Measurements from ENCODE around the gene GPR108. TPM values are rescaled to one million over a fixed set of nuclear protein-coding genes. Genes with fewer than 3 reads are reported as not detected.

GPR108 gene
- total RNA-seq, 1 donor from 2014 or later = 41.6 TPM

DNA sequence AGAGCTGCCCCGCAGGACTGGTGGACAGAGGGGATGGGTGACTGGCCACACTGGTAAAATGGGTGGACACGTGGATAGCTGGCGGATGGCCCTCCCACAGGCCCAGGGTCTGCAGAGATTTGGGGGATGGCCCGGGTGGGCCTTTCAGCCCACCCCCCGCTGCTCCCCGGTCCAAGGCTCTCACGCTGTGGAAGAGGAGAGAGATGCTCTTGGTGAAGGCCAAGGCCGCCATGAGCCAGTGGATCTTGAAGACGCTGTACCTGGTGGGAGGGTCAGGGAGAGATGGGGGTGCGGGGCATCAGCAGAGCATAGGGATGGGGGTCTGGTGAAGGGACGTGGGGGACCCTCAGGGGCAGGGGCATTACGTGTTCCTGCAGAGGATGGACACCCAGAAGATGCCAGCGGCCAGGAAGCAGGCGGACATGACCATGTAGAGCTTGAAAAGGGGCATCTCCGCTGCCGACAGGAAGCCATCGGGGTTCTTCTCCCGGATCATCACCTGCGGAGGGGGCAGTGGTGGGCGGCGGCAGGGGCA is 4.5 kb downstream of the GPR108 start:
- no peak overlapping the region for H2AFZ ChIP-seq (ENCODE audit: low read depth, low read length)
- Mint-ChIP-seq H3K4me1 (ENCODE audit: low read depth, unreplicated experiment) (peaks cover 5% of the 10 kb centered on the region), H3K9me3 (ENCODE audit: unreplicated experiment) (peaks cover 3% of the 10 kb centered on the region), H3K27me3 (ENCODE audit: low read depth, unreplicated experiment) (no peaks in the 10 kb centered on the region), H3K4me3 (ENCODE audit: unreplicated experiment) (no peak overlapping the region), H3K27ac (ENCODE audit: unreplicated experiment) (no peak overlapping the region), H3K36me3 (ENCODE audit: low read depth, unreplicated experiment) (peaks cover 9% of the 10 kb centered on the region)
- H3K4me2 ChIP-seq (ENCODE audit: low read length) = no peak overlapping the region
- no peak overlapping the region for H3K9ac ChIP-seq (ENCODE audit: low read length)
- no peaks in the 10 kb centered on the region for H3K9me3 ChIP-seq (ENCODE audit: insufficient read depth, low read depth, low read length)
- H3K27me3 ChIP-seq (ENCODE audit: insufficient read depth, low read length) = no peaks in the 10 kb centered on the region
- TF ChIP-seq EZH2 (IDR thresholded peaks at IDR 0.05; ENCODE audit: insufficient read depth, low read length) = no peak
- TF ChIP-seq, protein P1, sequence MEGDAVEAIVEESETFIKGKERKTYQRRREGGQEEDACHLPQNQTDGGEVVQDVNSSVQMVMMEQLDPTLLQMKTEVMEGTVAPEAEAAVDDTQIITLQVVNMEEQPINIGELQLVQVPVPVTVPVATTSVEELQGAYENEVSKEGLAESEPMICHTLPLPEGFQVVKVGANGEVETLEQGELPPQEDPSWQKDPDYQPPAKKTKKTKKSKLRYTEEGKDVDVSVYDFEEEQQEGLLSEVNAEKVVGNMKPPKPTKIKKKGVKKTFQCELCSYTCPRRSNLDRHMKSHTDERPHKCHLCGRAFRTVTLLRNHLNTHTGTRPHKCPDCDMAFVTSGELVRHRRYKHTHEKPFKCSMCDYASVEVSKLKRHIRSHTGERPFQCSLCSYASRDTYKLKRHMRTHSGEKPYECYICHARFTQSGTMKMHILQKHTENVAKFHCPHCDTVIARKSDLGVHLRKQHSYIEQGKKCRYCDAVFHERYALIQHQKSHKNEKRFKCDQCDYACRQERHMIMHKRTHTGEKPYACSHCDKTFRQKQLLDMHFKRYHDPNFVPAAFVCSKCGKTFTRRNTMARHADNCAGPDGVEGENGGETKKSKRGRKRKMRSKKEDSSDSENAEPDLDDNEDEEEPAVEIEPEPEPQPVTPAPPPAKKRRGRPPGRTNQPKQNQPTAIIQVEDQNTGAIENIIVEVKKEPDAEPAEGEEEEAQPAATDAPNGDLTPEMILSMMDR (IDR thresholded peaks at IDR 0.05; ENCODE audit: insufficient read depth, low read depth, low read length) = no peak
- no peak overlapping the region for H3K4me3 ChIP-seq (ENCODE audit: insufficient read depth, low read depth, low read length)
- FAIRE-seq (no peak), DNase-seq (ENCODE audit: low read depth) (no peak)
- H3K36me3 ChIP-seq (ENCODE audit: insufficient read depth, low read length) = no peaks in the 10 kb centered on the region
- peaks cover 10% of the 10 kb centered on the region for H3K79me2 ChIP-seq (ENCODE audit: insufficient read depth, low read length)
- H3K27ac ChIP-seq (ENCODE audit: low read depth, low read length) = no peak overlapping the region
- H4K20me1 ChIP-seq (ENCODE audit: insufficient read depth, low read length) = no peaks in the 10 kb centered on the region
- H3K4me1 ChIP-seq (ENCODE audit: insufficient read depth, low read length) = peaks cover 11% of the 10 kb centered on the region

DNA sequence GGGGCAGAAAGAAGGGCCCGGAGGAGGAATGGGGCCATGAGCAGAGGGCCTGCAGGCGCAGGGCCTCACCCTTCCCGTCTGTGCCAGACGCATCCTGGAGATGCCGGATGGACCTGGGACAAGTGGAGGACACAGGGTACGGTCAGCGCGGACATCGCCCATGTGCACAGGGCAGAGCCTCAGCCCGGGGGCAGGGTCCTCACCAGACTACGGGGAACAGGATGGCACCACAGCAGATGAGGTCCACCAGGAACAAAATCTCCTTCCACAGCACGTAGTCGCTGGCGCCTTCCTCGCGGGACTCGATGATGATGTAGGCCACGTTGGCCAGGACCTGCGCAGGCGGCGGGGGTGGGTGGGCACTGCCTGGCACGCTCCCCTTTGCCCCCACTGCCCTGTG is 5.6 kb downstream of the GPR108 start:
- peaks cover 10% of the 10 kb centered on the region for H3K4me1 ChIP-seq (ENCODE audit: insufficient read depth, low read length)
- no peak overlapping the region for H3K4me3 Mint-ChIP-seq (ENCODE audit: unreplicated experiment)
- no peak overlapping the region for H3K4me3 ChIP-seq (ENCODE audit: insufficient read depth, low read depth, low read length)
- peaks cover 10% of the 10 kb centered on the region for H3K79me2 ChIP-seq (ENCODE audit: insufficient read depth, low read length)
- no peaks in the 10 kb centered on the region for H3K27me3 Mint-ChIP-seq (ENCODE audit: low read depth, unreplicated experiment)
- H3K4me1 Mint-ChIP-seq (ENCODE audit: low read depth, unreplicated experiment) = peaks cover 5% of the 10 kb centered on the region
- H3K27me3 ChIP-seq (ENCODE audit: insufficient read depth, low read length) = no peaks in the 10 kb centered on the region
- no peak for DNase-seq (ENCODE audit: low read depth)
- H2AFZ ChIP-seq (ENCODE audit: low read depth, low read length) = no peak overlapping the region
- no peaks in the 10 kb centered on the region for H3K36me3 ChIP-seq (ENCODE audit: insufficient read depth, low read length)
- H3K27ac Mint-ChIP-seq (ENCODE audit: unreplicated experiment) = no peak overlapping the region
- peaks cover 3% of the 10 kb centered on the region for H3K9me3 Mint-ChIP-seq (ENCODE audit: unreplicated experiment)
- peaks cover 9% of the 10 kb centered on the region for H3K36me3 Mint-ChIP-seq (ENCODE audit: low read depth, unreplicated experiment)
- TF ChIP-seq, protein P1 (IDR thresholded peaks at IDR 0.05; ENCODE audit: insufficient read depth, low read depth, low read length) = no peak
- TF ChIP-seq EZH2 (IDR thresholded peaks at IDR 0.05; ENCODE audit: insufficient read depth, low read length) = no peak
- H3K9me3 ChIP-seq (ENCODE audit: insufficient read depth, low read depth, low read length) = no peaks in the 10 kb centered on the region
- H3K4me2 ChIP-seq (ENCODE audit: low read length) = no peak overlapping the region
- FAIRE-seq = no peak
- no peak overlapping the region for H3K9ac ChIP-seq (ENCODE audit: low read length)
- H3K27ac ChIP-seq (ENCODE audit: low read depth, low read length) = no peak overlapping the region
- no peaks in the 10 kb centered on the region for H4K20me1 ChIP-seq (ENCODE audit: insufficient read depth, low read length)

DNA sequence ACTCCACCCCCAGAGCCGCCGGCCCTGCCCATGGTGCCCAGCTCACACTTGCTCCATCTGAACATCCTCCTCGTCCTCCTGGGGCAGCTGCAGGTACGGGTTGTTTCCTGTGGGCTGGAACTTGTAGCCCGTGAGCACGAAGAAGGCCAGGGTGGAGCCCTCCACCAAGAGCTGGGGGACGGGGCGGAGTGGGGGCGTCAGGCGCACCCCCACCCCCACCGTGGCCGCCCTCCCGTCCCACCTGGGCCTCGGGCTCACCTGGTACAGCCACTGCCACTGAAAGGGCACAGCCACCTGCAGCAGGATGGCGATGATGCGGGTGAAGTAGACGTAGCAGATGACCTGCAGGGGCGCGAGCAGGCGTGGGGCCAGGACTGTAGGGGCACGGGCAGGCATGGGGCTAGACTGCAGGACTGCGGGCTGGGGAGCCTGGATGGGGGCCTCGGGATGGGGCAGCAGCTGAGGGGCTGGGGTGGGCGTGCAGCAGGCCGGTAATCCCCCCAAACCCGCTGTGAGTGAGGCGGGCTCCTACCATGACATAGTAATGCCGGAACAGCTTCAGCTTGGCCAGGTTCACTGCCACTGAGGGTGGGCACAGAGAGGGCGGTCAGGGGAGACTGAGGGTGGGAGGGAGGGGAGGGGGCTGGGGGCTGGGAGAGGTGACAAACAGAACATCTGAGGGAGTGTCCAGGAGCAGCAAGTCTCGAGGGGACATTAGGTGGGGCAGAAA is 6.3 kb downstream of the GPR108 start:
- Mint-ChIP-seq H3K4me1 (ENCODE audit: low read depth, unreplicated experiment) (peaks cover 5% of the 10 kb centered on the region), H3K4me3 (ENCODE audit: unreplicated experiment) (no peak overlapping the region), H3K27me3 (ENCODE audit: low read depth, unreplicated experiment) (no peaks in the 10 kb centered on the region), H3K9me3 (ENCODE audit: unreplicated experiment) (peaks cover 3% of the 10 kb centered on the region), H3K27ac (ENCODE audit: unreplicated experiment) (no peak overlapping the region), H3K36me3 (ENCODE audit: low read depth, unreplicated experiment) (peaks cover 9% of the 10 kb centered on the region)
- Histone ChIP-seq H4K20me1 (ENCODE audit: insufficient read depth, low read length) (no peaks in the 10 kb centered on the region), H3K4me1 (ENCODE audit: insufficient read depth, low read length) (peaks cover 4% of the 10 kb centered on the region), H3K36me3 (ENCODE audit: insufficient read depth, low read length) (no peaks in the 10 kb centered on the region), H3K27me3 (ENCODE audit: insufficient read depth, low read length) (no peaks in the 10 kb centered on the region), H3K9me3 (ENCODE audit: insufficient read depth, low read depth, low read length) (no peaks in the 10 kb centered on the region), H2AFZ (ENCODE audit: low read depth, low read length) (no peak overlapping the region), H3K79me2 (ENCODE audit: insufficient read depth, low read length) (peaks cover 10% of the 10 kb centered on the region), H3K4me2 (ENCODE audit: low read length) (no peak overlapping the region), H3K4me3 (ENCODE audit: insufficient read depth, low read depth, low read length) (no peak overlapping the region), H3K9ac (ENCODE audit: low read length) (no peak overlapping the region), H3K27ac (ENCODE audit: low read depth, low read length) (no peak overlapping the region)
- FAIRE-seq (no peak), DNase-seq (ENCODE audit: low read depth) (no peak)
- TF ChIP-seq, protein P1 (IDR thresholded peaks at IDR 0.05; ENCODE audit: insufficient read depth, low read depth, low read length) = no peak
- no peak for TF ChIP-seq EZH2 (IDR thresholded peaks at IDR 0.05; ENCODE audit: insufficient read depth, low read length)

Data from astrocyte (in vitro differentiated cells and primary cell).